GM21786 (cell line): Measurements from ENCODE around the gene LRRC31.

Experiments
- ATAC-seq: cut with Tn5 transposase; IDR thresholded peaks from one replicate; pipeline ENCODE4 v1.9.1; 2021; ENCODE audit not compliant: unreplicated experiment

Gene LRRC31

GRCh38 chr3:169869484-169870220, at the start of gene LRRC31:
LRRC31 (minus strand) TSS chr3:169869935; CDS start chr3:169869807, 128 bp downstream.
- no peak for ATAC-seq

- no peak for ATAC-seq
Observed at GRCh38 chr3:169914321-169914720, 44.6 kb upstream of the LRRC31 start.

- ATAC-seq = no peak
Observed at GRCh38 chr3:169913323-169913722, 43.6 kb upstream of the LRRC31 start.

GRCh38 chr3:169911272-169911671, 41.5 kb upstream of the LRRC31 start, which contains the start of gene SAMD7:
SAMD7 (plus strand) TSS chr3:169911572; CDS start chr3:169919499, 7,927 bp downstream.
- no peak for ATAC-seq

GRCh38 chr3:169907944-169908343, 38.2 kb upstream of the LRRC31 start:
- ATAC-seq = no peak

GRCh38 chr3:169907476-169907875, 37.7 kb upstream of the LRRC31 start:
- no peak for ATAC-seq

GRCh38 chr3:169905404-169905803, 35.7 kb upstream of the LRRC31 start:
- ATAC-seq = no peak

GRCh38 chr3:169901453-169901852, 31.7 kb upstream of the LRRC31 start:
- no peak for ATAC-seq

GRCh38 chr3:169897284-169897683, 27.5 kb upstream of the LRRC31 start:
- no peak for ATAC-seq

GRCh38 chr3:169895072-169895471, 25.3 kb upstream of the LRRC31 start:
- no peak for ATAC-seq

- no peak for ATAC-seq
Observed at GRCh38 chr3:169894110-169894509, 24.4 kb upstream of the LRRC31 start.

GRCh38 chr3:169891886-169892285, 22.2 kb upstream of the LRRC31 start:
- ATAC-seq = no peak

- ATAC-seq = no peak
Observed at GRCh38 chr3:169886671-169887070, 16.9 kb upstream of the LRRC31 start.

GRCh38 chr3:169880576-169881250, 11.0 kb upstream of the LRRC31 start:
- no peak for ATAC-seq

- no peak for ATAC-seq
Observed at GRCh38 chr3:169879845-169880575, 10.3 kb upstream of the LRRC31 start.

GRCh38 chr3:169879013-169879557, 9.3 kb upstream of the LRRC31 start:
- no peak for ATAC-seq

GRCh38 chr3:169871129-169871886, 1.6 kb upstream of the LRRC31 start:
- ATAC-seq = no peak

- no peak for ATAC-seq
Observed at GRCh38 chr3:169868369-169868768, 1.4 kb downstream of the LRRC31 start.

- no peak for ATAC-seq
Observed at GRCh38 chr3:169867584-169868210, 2.0 kb downstream of the LRRC31 start.

- no peak for ATAC-seq
Observed at GRCh38 chr3:169865176-169865767, 4.5 kb downstream of the LRRC31 start.
